H9 (cell line): ENCODE results near the gene SLC45A1. TPM values are rescaled to one million over a fixed set of nuclear protein-coding genes. Genes with fewer than 3 reads are reported as not detected.

Experiments used
- DNase-seq: peaks from one replicate; pipeline ENCODE4 v3.0.0-alpha.2; 2017
- H2AFZ ChIP-seq: one replicate; pipeline ENCODE4 v1.6.1; 2013; ENCODE audit warnings: mild to moderate bottlenecking, low read length, control low read depth, moderate library complexity
- H2AK5ac ChIP-seq: 2 replicates; pipeline ENCODE4 v1.6.1; 2013; ENCODE audit warnings: low read length, control low read depth, mixed read lengths; ENCODE audit not compliant: insufficient read length
- H2BK120ac ChIP-seq: one replicate; pipeline ENCODE4 v1.6.1; 2013; ENCODE audit warnings: low read depth, mild to moderate bottlenecking, low read length, control low read depth, inconsistent platforms; ENCODE audit not compliant: poor library complexity, severe bottlenecking
- H2BK12ac ChIP-seq: 2 replicates; pipeline ENCODE4 v1.6.1; 2013; ENCODE audit warnings: low read length, control low read depth, mixed read lengths, low read depth; ENCODE audit not compliant: insufficient read length
- H2BK15ac ChIP-seq: 2 replicates; pipeline ENCODE4 v1.6.1; 2013; ENCODE audit warnings: low read depth, low read length, control low read depth
- H2BK20ac ChIP-seq: one replicate; pipeline ENCODE4 v1.6.1; 2013; ENCODE audit warnings: low read depth, mild to moderate bottlenecking, low read length, control low read depth, inconsistent platforms; ENCODE audit not compliant: poor library complexity, severe bottlenecking
- H2BK5ac ChIP-seq: 2 replicates; pipeline ENCODE4 v1.6.1; 2013; ENCODE audit warnings: low read length, control low read depth, mixed read lengths; ENCODE audit not compliant: insufficient read length
- H3K14ac ChIP-seq: 2 replicates; pipeline ENCODE4 v1.6.1; 2013; ENCODE audit warnings: low read length, control low read depth; ENCODE audit not compliant: insufficient read depth
- H3K18ac ChIP-seq: 2 replicates; pipeline ENCODE4 v1.6.1; 2013; ENCODE audit warnings: low read depth, mild to moderate bottlenecking, mixed read lengths, low read length, control low read depth; ENCODE audit not compliant: insufficient read length
- H3K23ac ChIP-seq: 2 replicates; pipeline ENCODE4 v1.6.1; 2013; ENCODE audit warnings: low read length, control low read depth, mixed read lengths, low read depth; ENCODE audit not compliant: insufficient read length
- H3K23me2 ChIP-seq: 2 replicates; pipeline ENCODE4 v1.6.1; 2013; ENCODE audit warnings: low read depth, mild to moderate bottlenecking, mixed read lengths, low read length, control low read depth; ENCODE audit not compliant: insufficient read length, poor library complexity, severe bottlenecking
- H3K27ac ChIP-seq: 2 replicates; pipeline ENCODE4 v1.5.1; 2013; ENCODE audit warnings: low read length, control low read depth, mixed read lengths, low read depth; ENCODE audit not compliant: insufficient read length
- H3K27me3 ChIP-seq: 2 replicates; pipeline ENCODE4 v1.6.1; 2013; ENCODE audit warnings: low read length, control low read depth, inconsistent platforms; ENCODE audit not compliant: insufficient read depth
- H3K4ac ChIP-seq: 2 replicates; pipeline ENCODE4 v1.6.1; 2013; ENCODE audit warnings: low read depth, mild to moderate bottlenecking, control low read depth, inconsistent platforms, low read length, moderate library complexity
- H3K4me1 ChIP-seq: 2 replicates; pipeline ENCODE4 v1.6.1; 2013; ENCODE audit warnings: low read length, control low read depth, inconsistent platforms; ENCODE audit not compliant: insufficient read depth
- H3K4me2 ChIP-seq: 2 replicates; pipeline ENCODE4 v1.6.1; 2013; ENCODE audit warnings: low read length, control low read depth, mixed read lengths; ENCODE audit not compliant: insufficient read length, insufficient read depth
- H3K56ac ChIP-seq: 2 replicates; pipeline ENCODE4 v1.6.1; 2013; ENCODE audit warnings: low read depth, mild to moderate bottlenecking, mixed read lengths, low read length, control low read depth; ENCODE audit not compliant: insufficient read length
- H3K79me1 ChIP-seq: 2 replicates; pipeline ENCODE4 v1.6.1; 2013; ENCODE audit warnings: low read depth, mild to moderate bottlenecking, moderate library complexity, low read length, control low read depth, inconsistent platforms; ENCODE audit not compliant: insufficient read depth, poor library complexity, severe bottlenecking
- H3K79me2 ChIP-seq: 2 replicates; pipeline ENCODE4 v1.6.1; 2013; ENCODE audit warnings: low read length, control low read depth, inconsistent platforms; ENCODE audit not compliant: insufficient read depth
- H3K9ac ChIP-seq: 2 replicates; pipeline ENCODE4 v1.6.1; 2013; ENCODE audit warnings: low read length, control low read depth, mixed read lengths; ENCODE audit not compliant: insufficient read length; ENCODE audit errors: extremely low read depth
- H3K9me3 ChIP-seq: one replicate; pipeline ENCODE4 v1.6.1; 2013; ENCODE audit warnings: low read depth, low read length, inconsistent platforms; ENCODE audit not compliant: control insufficient read depth
- H3T11ph ChIP-seq: one replicate; pipeline ENCODE4 v1.6.1; 2013; ENCODE audit warnings: mild to moderate bottlenecking, low read length, control low read depth, inconsistent platforms
- H4K20me1 ChIP-seq: one replicate; pipeline ENCODE4 v1.6.1; 2013; ENCODE audit not compliant: control insufficient read depth, insufficient read length, insufficient read depth
- H4K5ac ChIP-seq: 2 replicates; pipeline ENCODE4 v1.6.1; 2013; ENCODE audit warnings: low read depth, mild to moderate bottlenecking, mixed read lengths, low read length, control low read depth; ENCODE audit not compliant: insufficient read length
- H4K8ac ChIP-seq: replicated peaks from 2 replicates; pipeline ENCODE4 v1.6.1; 2013; ENCODE audit warnings: low read length, control low read depth, mixed read lengths, low read depth; ENCODE audit not compliant: insufficient read length
- H4K91ac ChIP-seq: 2 replicates; pipeline ENCODE4 v1.6.1; 2013; ENCODE audit warnings: low read depth, mild to moderate bottlenecking, moderate library complexity, mixed read lengths, low read length, control low read depth; ENCODE audit not compliant: insufficient read length
- H3K27ac Mint-ChIP-seq, 3 experiments: 2 replicates in 2 of 3; 3 replicates in 1 of 3; pipeline ENCODE4 v1.8.0; 2020 to 2021; ENCODE audit warnings: mixed read lengths in 3 of 3, mild to moderate bottlenecking in 1 of 3, moderate library complexity in 1 of 3
- H3K27me3 Mint-ChIP-seq: 2 replicates; pipeline ENCODE4 v1.8.0; 2021; ENCODE audit warnings: low read depth, mild to moderate bottlenecking, moderate library complexity, mixed read lengths
- H3K36me3 Mint-ChIP-seq, 3 experiments: 2 replicates in 2 of 3; 3 replicates in 1 of 3; pipeline ENCODE4 v1.8.0; 2020 to 2021; ENCODE audit warnings: low read depth in 3 of 3, mixed read lengths in 3 of 3; ENCODE audit not compliant: insufficient read depth in 1 of 3
- H3K4me1 Mint-ChIP-seq, 2 experiments: 2 replicates each; pipeline ENCODE4 v1.8.0; 2020; ENCODE audit warnings: mixed read lengths in 2 of 2
- H3K4me3 Mint-ChIP-seq, 2 experiments: 2 replicates in 1 of 2; 3 replicates in 1 of 2; pipeline ENCODE4 v1.8.0; 2020 to 2021; ENCODE audit warnings: mild to moderate bottlenecking in 2 of 2, mixed read lengths in 2 of 2, moderate library complexity in 1 of 2
- H3K9me3 Mint-ChIP-seq, 2 experiments: 2 replicates in 1 of 2; 3 replicates in 1 of 2; pipeline ENCODE4 v1.8.0; 2020; ENCODE audit warnings: mild to moderate bottlenecking in 2 of 2, mixed read lengths in 2 of 2, moderate library complexity in 1 of 2
- WGBS: extraction: QIAGEN DNeasy Blood & Tissue Kit; methylation state at CpG from one replicate; pipeline ENCODE4 v1.1.7; 2013; ENCODE audit warnings: missing lambda C conversion rate, low lambda C conversion rate, mixed read lengths; ENCODE audit not compliant: insufficient read length; ENCODE audit errors: extremely low coverage; 5-methylcytosine and 5-hydroxymethylcytosine counted together
- total RNA-seq: library from RNA; stranded (reverse); gene quantifications from 2 replicates; pipeline ENCODE4 v1.2.1, GENCODE V29; 2021
- TF ChIP-seq, protein P1 (sequence below): fragments of 200-600 bp; sonication (generic); conservative IDR thresholded peaks from 3 replicates; pipeline ENCODE4 v1.8.0; 2021; ENCODE audit warnings: antibody characterized with exemption, mild to moderate bottlenecking

SLC45A1 gene
- total RNA-seq, 1 experiment from 2014 or later = 0.63 TPM

DNA sequence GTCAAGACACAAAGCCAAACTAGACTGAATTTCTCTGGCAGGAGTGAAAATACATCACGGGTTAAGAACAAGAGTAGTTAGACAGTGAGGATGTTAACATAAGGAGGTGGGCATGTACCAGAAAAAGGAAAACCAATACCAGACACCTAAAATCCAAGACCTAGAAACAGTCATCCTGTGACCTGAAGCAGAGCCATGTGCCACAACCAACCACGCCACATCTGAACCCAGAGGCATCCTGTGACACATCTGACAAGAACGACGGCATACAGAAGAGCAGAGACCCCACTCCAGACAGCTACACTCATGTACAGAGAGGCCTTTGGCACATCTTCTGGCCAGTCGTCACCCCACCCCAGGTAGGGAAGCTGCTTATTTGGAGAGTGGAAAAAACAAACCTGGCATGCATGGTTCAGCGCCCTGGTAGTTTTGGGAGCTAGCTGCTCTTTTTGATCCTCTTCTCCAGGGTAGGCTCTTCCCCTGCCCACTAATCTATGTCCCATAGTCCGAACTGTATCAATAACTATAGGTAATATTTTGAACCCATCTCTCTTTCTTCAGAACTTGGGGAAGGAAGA, 72.1 kb downstream of the SLC45A1 start:
- Histone ChIP-seq H4K8ac (no peak overlapping the region), H4K5ac (no peak overlapping the region), H3K27me3 (no peaks in the 10 kb centered on the region), H3K56ac (no peak overlapping the region), H3K4me1 (no peaks in the 10 kb centered on the region), H3T11ph (no peak overlapping the region), H3K14ac (no peak overlapping the region), H3K4ac (no peak overlapping the region), H3K23me2 (no peaks in the 10 kb centered on the region), H2AFZ (no peak overlapping the region), H2BK15ac (no peak overlapping the region), H3K9ac (no peak overlapping the region), H3K4me2 (no peak overlapping the region), H4K91ac (no peak overlapping the region), H3K18ac (no peak overlapping the region), H4K20me1 (no peaks in the 10 kb centered on the region), H2BK12ac (no peak overlapping the region), H3K23ac (no peak overlapping the region), H3K9me3 (no peaks in the 10 kb centered on the region), H3K79me2 (peaks cover 9% of the 10 kb centered on the region; the same call in 1 of the 2 replicates), H2AK5ac (no peak overlapping the region), H3K27ac (no peak overlapping the region), H3K79me1 (peaks cover 5% of the 10 kb centered on the region), H2BK20ac (no peak overlapping the region), H2BK120ac (no peak overlapping the region), H2BK5ac (no peak overlapping the region)
- H3K9me3 Mint-ChIP-seq = no peaks in the 10 kb centered on the region
- TF ChIP-seq, protein P1, sequence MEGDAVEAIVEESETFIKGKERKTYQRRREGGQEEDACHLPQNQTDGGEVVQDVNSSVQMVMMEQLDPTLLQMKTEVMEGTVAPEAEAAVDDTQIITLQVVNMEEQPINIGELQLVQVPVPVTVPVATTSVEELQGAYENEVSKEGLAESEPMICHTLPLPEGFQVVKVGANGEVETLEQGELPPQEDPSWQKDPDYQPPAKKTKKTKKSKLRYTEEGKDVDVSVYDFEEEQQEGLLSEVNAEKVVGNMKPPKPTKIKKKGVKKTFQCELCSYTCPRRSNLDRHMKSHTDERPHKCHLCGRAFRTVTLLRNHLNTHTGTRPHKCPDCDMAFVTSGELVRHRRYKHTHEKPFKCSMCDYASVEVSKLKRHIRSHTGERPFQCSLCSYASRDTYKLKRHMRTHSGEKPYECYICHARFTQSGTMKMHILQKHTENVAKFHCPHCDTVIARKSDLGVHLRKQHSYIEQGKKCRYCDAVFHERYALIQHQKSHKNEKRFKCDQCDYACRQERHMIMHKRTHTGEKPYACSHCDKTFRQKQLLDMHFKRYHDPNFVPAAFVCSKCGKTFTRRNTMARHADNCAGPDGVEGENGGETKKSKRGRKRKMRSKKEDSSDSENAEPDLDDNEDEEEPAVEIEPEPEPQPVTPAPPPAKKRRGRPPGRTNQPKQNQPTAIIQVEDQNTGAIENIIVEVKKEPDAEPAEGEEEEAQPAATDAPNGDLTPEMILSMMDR = no peak
- peaks cover 22 to 34% of the 10 kb centered on the region in 2 experiments for H3K4me1 Mint-ChIP-seq
- DNase-seq = no peak
- peaks cover 6 to 16% (median 14%) of the 10 kb centered on the region in 3 experiments; a peak in 6 of 7 replicates for H3K36me3 Mint-ChIP-seq
- H3K27ac Mint-ChIP-seq = no peak overlapping the region
- H3K27me3 Mint-ChIP-seq = no peaks in the 10 kb centered on the region; the same call in 1 of the 2 replicates
- H3K4me3 Mint-ChIP-seq = no peak overlapping the region
- WGBS = no CpG with 5 or more reads among the region's 7 CpGs
